Trophoblast cell (in vitro differentiated cells and primary cell): ENCODE results near the gene LAMA2.
"Not testable (repeated sequence)": the region's sequence is repeated elsewhere in the genome, so short reads cannot be mapped to it uniquely, and the experiment has no call there.

ENCODE experiments used
- DNase-seq, 2 donors: peaks; one replicate each; pipeline ENCODE4 v3.0.0-alpha.2; 2016
- H2AFZ ChIP-seq: 2 replicates; pipeline ENCODE4 v1.6.1; 2013; ENCODE audit warnings: low read length, moderate library complexity, mild to moderate bottlenecking; ENCODE audit not compliant: insufficient read depth, poor library complexity
- H2AK5ac ChIP-seq: 2 replicates; pipeline ENCODE4 v1.6.1; 2013; ENCODE audit warnings: mild to moderate bottlenecking, low read length
- H2BK120ac ChIP-seq: 2 replicates; pipeline ENCODE4 v1.6.1; 2013; ENCODE audit warnings: low read length, mild to moderate bottlenecking, moderate library complexity; ENCODE audit not compliant: insufficient read depth, poor library complexity
- H2BK12ac ChIP-seq: 2 replicates; pipeline ENCODE4 v1.6.1; 2013; ENCODE audit warnings: mild to moderate bottlenecking, low read length, moderate library complexity
- H2BK5ac ChIP-seq: 2 replicates; pipeline ENCODE4 v1.6.1; 2013; ENCODE audit warnings: low read length, low read depth, moderate library complexity, mild to moderate bottlenecking; ENCODE audit not compliant: poor library complexity
- H3K14ac ChIP-seq: 2 replicates; pipeline ENCODE4 v1.6.1; 2013; ENCODE audit warnings: mild to moderate bottlenecking, low read length
- H3K18ac ChIP-seq: 2 replicates; pipeline ENCODE4 v1.6.1; 2013; ENCODE audit warnings: mild to moderate bottlenecking, low read length
- H3K23ac ChIP-seq: 2 replicates; pipeline ENCODE4 v1.6.1; 2013; ENCODE audit warnings: low read length
- H3K27ac ChIP-seq: 2 replicates; pipeline ENCODE4 v1.5.1; 2013; ENCODE audit warnings: low read depth, mild to moderate bottlenecking, inconsistent platforms, low read length, moderate library complexity
- H3K27me3 ChIP-seq: 2 replicates; pipeline ENCODE4 v1.6.1; 2013; ENCODE audit warnings: inconsistent platforms, mild to moderate bottlenecking, low read length, moderate library complexity; ENCODE audit not compliant: insufficient read depth
- H3K36me3 ChIP-seq, 2 experiments: 1 replicate in 1 of 2; 2 replicates in 1 of 2; pipeline ENCODE4 v1.6.1; 2013; ENCODE audit warnings: low read length in 2 of 2, mild to moderate bottlenecking in 2 of 2, moderate library complexity in 1 of 2; ENCODE audit not compliant: insufficient read depth in 2 of 2, control insufficient read depth in 1 of 2
- H3K4ac ChIP-seq: 2 replicates; pipeline ENCODE4 v1.6.1; 2013; ENCODE audit warnings: low read depth, mild to moderate bottlenecking, low read length, moderate library complexity
- H3K4me1 ChIP-seq, 2 experiments: 1 replicate in 1 of 2; 2 replicates in 1 of 2; pipeline ENCODE4 v1.6.1; 2013; ENCODE audit warnings: low read length in 2 of 2, mild to moderate bottlenecking in 2 of 2, moderate library complexity in 1 of 2; ENCODE audit not compliant: insufficient read depth in 2 of 2, control insufficient read depth in 1 of 2
- H3K4me2 ChIP-seq: 2 replicates; pipeline ENCODE4 v1.6.1; 2013; ENCODE audit warnings: inconsistent platforms, mild to moderate bottlenecking, low read length, moderate library complexity
- H3K4me3 ChIP-seq: 2 replicates; pipeline ENCODE4 v1.5.1; 2013; ENCODE audit warnings: mild to moderate bottlenecking, low read depth, low read length, inconsistent platforms
- H3K79me1 ChIP-seq: one replicate; pipeline ENCODE4 v1.6.1; 2013; ENCODE audit warnings: low read length
- H3K79me2 ChIP-seq: 2 replicates; pipeline ENCODE4 v1.6.1; 2013; ENCODE audit warnings: low read length, mild to moderate bottlenecking; ENCODE audit not compliant: control insufficient read depth, insufficient read depth, poor library complexity
- H3K9ac ChIP-seq: 2 replicates; pipeline ENCODE4 v1.6.1; 2013; ENCODE audit warnings: mild to moderate bottlenecking, low read length
- H3K9me3 ChIP-seq: 2 replicates; pipeline ENCODE4 v1.6.1; 2013; ENCODE audit warnings: low read depth, mild to moderate bottlenecking, control low read depth, inconsistent platforms, low read length; ENCODE audit not compliant: insufficient read depth
- H4K12ac ChIP-seq: 2 replicates; pipeline ENCODE4 v1.6.1; 2013; ENCODE audit warnings: low read depth, mild to moderate bottlenecking, low read length, moderate library complexity
- H4K8ac ChIP-seq: 2 replicates; pipeline ENCODE4 v1.6.1; 2013; ENCODE audit warnings: low read depth, mild to moderate bottlenecking, low read length, moderate library complexity
- H4K91ac ChIP-seq: one replicate; pipeline ENCODE4 v1.6.1; 2013; ENCODE audit warnings: low read depth, mild to moderate bottlenecking, low read length, moderate library complexity
- WGBS: extraction: QIAGEN DNeasy Blood & Tissue Kit; methylation state at CpG from one replicate; pipeline ENCODE4 v1.1.7; 2013; ENCODE audit warnings: missing lambda C conversion rate; ENCODE audit not compliant: insufficient read length, insufficient coverage; ENCODE audit errors: extremely low coverage; 5-methylcytosine and 5-hydroxymethylcytosine counted together

The LAMA2 gene

DNA sequence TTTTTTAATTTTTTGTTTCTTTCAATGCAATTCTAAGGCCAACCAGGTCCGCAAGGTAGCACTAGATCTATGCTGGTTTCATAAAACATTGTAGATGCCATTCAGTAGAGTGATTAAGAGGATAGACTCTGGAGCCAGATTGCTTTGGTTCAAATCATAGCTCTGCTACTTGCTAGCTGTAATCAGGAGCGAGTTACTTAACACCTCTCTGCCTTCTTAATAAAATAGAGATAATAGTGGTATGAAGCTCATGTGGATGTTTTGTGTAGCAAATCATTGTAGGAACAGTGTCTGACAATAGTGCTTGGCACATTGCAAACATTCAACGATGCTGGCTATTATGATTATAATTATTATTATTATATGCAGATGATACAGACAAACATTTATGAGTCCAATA lies 164.9 kb downstream of the LAMA2 start:
- Histone ChIP-seq H2BK12ac (no peak overlapping the region), H3K36me3 (no peaks in the 10 kb centered on the region), H2BK5ac (no peak overlapping the region), H3K79me2 (no peaks in the 10 kb centered on the region), H3K79me1 (no peaks in the 10 kb centered on the region), H3K4me2 (no peak overlapping the region), H3K4me1 (peaks cover 2% of the 10 kb centered on the region in 2 experiments), H3K27ac (no peak overlapping the region), H3K23ac (no peak overlapping the region), H2AFZ (no peak overlapping the region), H3K27me3 (no peaks in the 10 kb centered on the region), H3K4me3 (no peak overlapping the region), H3K18ac (no peak overlapping the region), H4K91ac (no peak overlapping the region), H3K14ac (no peak overlapping the region), H4K12ac (no peak overlapping the region), H3K9ac (no peak overlapping the region), H3K9me3 (no peaks in the 10 kb centered on the region), H2BK120ac (no peak overlapping the region), H3K4ac (no peak overlapping the region), H4K8ac (no peak overlapping the region), H2AK5ac (no peak overlapping the region)
- no CpG with 5 or more reads among the region's 3 CpGs for WGBS
- DNase-seq = peak in 1 of 2 donors; percentile 8

DNA sequence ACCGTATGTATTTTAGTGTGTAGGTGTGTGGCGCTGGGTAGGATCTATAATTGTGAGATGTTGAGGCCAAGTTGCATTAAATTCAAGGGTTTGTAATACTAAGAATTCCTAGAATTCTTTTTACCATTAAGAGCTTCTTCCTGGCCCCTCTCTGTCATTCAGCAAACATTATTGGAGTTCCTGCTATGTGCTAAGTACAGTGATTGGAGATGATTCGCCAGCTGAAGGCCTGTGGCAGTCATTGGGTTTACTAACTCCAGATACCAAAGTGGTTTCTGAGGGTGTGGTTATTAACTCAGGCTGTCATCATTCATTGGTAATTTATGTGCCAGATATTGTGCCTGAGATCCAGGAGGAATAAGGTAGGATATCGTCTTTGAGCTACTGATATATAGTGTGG lies 167.1 kb downstream of the LAMA2 start:
- H3K4me2 ChIP-seq = no peak overlapping the region
- no peak overlapping the region for H3K9ac ChIP-seq
- no peaks in the 10 kb centered on the region for H3K79me1 ChIP-seq
- no peak overlapping the region for H2AK5ac ChIP-seq
- peak; percentile 7 to 53 for DNase-seq
- no peaks in the 10 kb centered on the region for H3K27me3 ChIP-seq
- WGBS = no CpG with 5 or more reads among the region's 4 CpGs
- no peak overlapping the region for H4K8ac ChIP-seq
- peaks cover 2% of the 10 kb centered on the region in 2 experiments for H3K4me1 ChIP-seq
- H3K9me3 ChIP-seq = no peaks in the 10 kb centered on the region
- no peak overlapping the region for H3K27ac ChIP-seq
- H2BK5ac ChIP-seq = no peak overlapping the region
- H3K23ac ChIP-seq = no peak overlapping the region
- H3K4me3 ChIP-seq = no peak overlapping the region
- H4K12ac ChIP-seq = no peak overlapping the region
- no peak overlapping the region for H2AFZ ChIP-seq
- no peaks in the 10 kb centered on the region for H3K79me2 ChIP-seq
- no peak overlapping the region for H3K18ac ChIP-seq
- no peak overlapping the region for H2BK12ac ChIP-seq
- H3K4ac ChIP-seq = no peak overlapping the region
- no peak overlapping the region for H3K14ac ChIP-seq
- no peaks in the 10 kb centered on the region for H3K36me3 ChIP-seq
- no peak overlapping the region for H4K91ac ChIP-seq
- no peak overlapping the region for H2BK120ac ChIP-seq

DNA sequence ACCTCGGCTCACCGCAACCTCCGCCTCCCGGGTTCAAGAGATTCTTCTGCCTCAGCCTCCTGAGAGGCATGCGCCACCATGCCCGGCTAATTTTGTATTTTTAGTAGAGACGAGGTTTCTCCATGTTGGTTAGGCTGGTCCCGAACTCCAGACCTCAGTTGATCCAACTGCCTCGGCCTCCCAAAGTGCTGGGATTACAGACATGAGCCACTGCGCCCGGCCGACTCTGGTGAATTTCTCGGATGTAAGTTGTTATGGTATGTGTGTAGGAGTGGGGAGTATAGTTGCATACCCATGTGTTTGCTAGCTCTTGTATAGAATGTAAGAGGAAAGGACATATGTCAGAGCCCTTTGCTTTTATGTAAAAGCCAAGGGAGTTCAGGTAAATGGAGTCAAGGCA lies 170.2 kb downstream of the LAMA2 start:
- not testable (repeated sequence) for H4K8ac ChIP-seq, H4K12ac ChIP-seq, H3K14ac ChIP-seq, H2BK5ac ChIP-seq, H3K79me1 ChIP-seq, H3K79me2 ChIP-seq, H3K27ac ChIP-seq, H3K36me3 ChIP-seq, H3K9me3 ChIP-seq, H2AFZ ChIP-seq, H3K4me2 ChIP-seq, H4K91ac ChIP-seq, H2BK120ac ChIP-seq, H3K9ac ChIP-seq, H3K4me1 ChIP-seq, H3K18ac ChIP-seq, H2AK5ac ChIP-seq, H2BK12ac ChIP-seq, H3K4ac ChIP-seq, H3K27me3 ChIP-seq, H3K23ac ChIP-seq, H3K4me3 ChIP-seq, DNase-seq
- no CpG with 5 or more reads among the region's 13 CpGs for WGBS

DNA sequence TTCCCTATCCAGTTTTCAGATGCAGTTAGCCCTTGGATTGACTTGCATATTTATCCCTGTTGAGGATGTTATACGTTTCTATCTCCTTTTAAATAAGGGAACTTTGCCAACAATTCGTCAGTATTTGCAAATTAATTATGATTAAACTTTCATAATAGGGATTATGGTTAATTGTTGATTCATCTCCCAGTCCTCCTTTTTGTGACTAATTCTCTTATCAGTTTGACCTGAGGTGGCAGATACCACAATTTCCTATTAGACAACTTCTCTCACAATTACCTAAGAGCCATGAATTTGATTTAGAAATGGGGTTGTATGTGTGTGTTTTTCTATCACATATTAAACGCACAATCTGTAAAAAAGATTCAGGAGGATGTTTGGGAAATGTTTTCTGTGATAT lies 172.9 kb downstream of the LAMA2 start:
- no peaks in the 10 kb centered on the region for H3K27me3 ChIP-seq
- H2AFZ ChIP-seq = no peak overlapping the region
- no peak overlapping the region for H3K4ac ChIP-seq
- H3K4me3 ChIP-seq = no peak overlapping the region
- no peaks in the 10 kb centered on the region for H3K4me1 ChIP-seq
- no peak overlapping the region for H2BK5ac ChIP-seq
- no peak overlapping the region for H4K8ac ChIP-seq
- no peaks in the 10 kb centered on the region for H3K9me3 ChIP-seq
- H3K27ac ChIP-seq = no peak overlapping the region
- no peak overlapping the region for H4K91ac ChIP-seq
- H3K79me1 ChIP-seq = no peaks in the 10 kb centered on the region
- no peak overlapping the region for H3K4me2 ChIP-seq
- WGBS = no CpG with 5 or more reads among the region's 3 CpGs
- no peak for DNase-seq
- no peak overlapping the region for H2AK5ac ChIP-seq
- no peak overlapping the region for H3K14ac ChIP-seq
- H3K18ac ChIP-seq = no peak overlapping the region
- H3K79me2 ChIP-seq = no peaks in the 10 kb centered on the region
- no peaks in the 10 kb centered on the region for H3K36me3 ChIP-seq
- no peak overlapping the region for H3K9ac ChIP-seq
- H3K23ac ChIP-seq = no peak overlapping the region
- H2BK12ac ChIP-seq = no peak overlapping the region
- H2BK120ac ChIP-seq = no peak overlapping the region
- no peak overlapping the region for H4K12ac ChIP-seq
